ENCODE data around the gene CPHXL2. TPM values are rescaled to one million over a fixed set of nuclear protein-coding genes. Genes with fewer than 3 reads are reported as not detected.
A peak's percentile ranks its signal among the peaks of the same experiment; 100 is the strongest.

Gene CPHXL2
- total RNA-seq, 4 donors from 2014 or later, result not detected

- DNase-seq, result no peak
- no peaks in the 10 kb centered on the region for H3K27me3 ChIP-seq
- peaks cover 6 to 83% (median 29%) of the 10 kb centered on the region in 3 donors for H3K36me3 ChIP-seq
- H3K4me1 ChIP-seq, result peaks cover 4 to 20% (median 8%) of the 10 kb centered on the region in 3 donors
- intact Hi-C loops (cut with DNase I), result no loop called here
- WGBS, 2 donors, result 79 to 96% methylated on average over 3 of the region's 3 CpGs
- no peak overlapping the region for H3K4me3 ChIP-seq
- no peak for TF ChIP-seq CTCF (IDR thresholded peaks at IDR 0.05)
- TF ChIP-seq POLR2A (IDR thresholded peaks at IDR 0.05), result no peak
- no peaks in the 10 kb centered on the region for H3K9me3 ChIP-seq
- H3K27ac ChIP-seq, result peak overlapping the region in 1 of 4 donors; percentile 25
Observed at GRCh38 chr16:75617121-75617520, 59.7 kb downstream of the CPHXL2 start.

- TF ChIP-seq POLR2A (IDR thresholded peaks at IDR 0.05), result no peak
- TF ChIP-seq CTCF (IDR thresholded peaks at IDR 0.05), result no peak
- Histone ChIP-seq H3K4me3 (no peak overlapping the region), H3K27ac (peak overlapping the region in 1 of 4 donors; percentile 25), H3K27me3 (no peaks in the 10 kb centered on the region), H3K9me3 (no peaks in the 10 kb centered on the region), H3K36me3 (peaks cover 6 to 88% (median 33%) of the 10 kb centered on the region in 3 donors), H3K4me1 (peaks cover 0 to 14% (median 3%) of the 10 kb centered on the region in 3 donors)
- intact Hi-C loops (cut with DNase I), result no loop called here
- no peak for DNase-seq
- WGBS, 2 donors, result 75 to 86% methylated on average over 4 of the region's 4 CpGs
Observed at GRCh38 chr16:75616521-75617010, 60.2 kb downstream of the CPHXL2 start.

- H3K4me1 ChIP-seq, result peaks cover 0 to 6% (median 0%) of the 10 kb centered on the region in 3 donors
- TF ChIP-seq POLR2A (IDR thresholded peaks at IDR 0.05) (no peak), CTCF (IDR thresholded peaks at IDR 0.05) (no peak)
- no peaks in the 10 kb centered on the region for H3K9me3 ChIP-seq
- no peaks in the 10 kb centered on the region for H3K27me3 ChIP-seq
- H3K36me3 ChIP-seq, result peaks cover 5 to 98% (median 33%) of the 10 kb centered on the region in 3 donors
- no peak overlapping the region for H3K4me3 ChIP-seq
- WGBS, 2 donors, result 96 to 100% methylated on average over 2 of the region's 2 CpGs
- intact Hi-C loops (cut with DNase I), result no loop called here
- no peak for DNase-seq
- no peak overlapping the region for H3K27ac ChIP-seq
Observed at GRCh38 chr16:75615619-75616018, 61.2 kb downstream of the CPHXL2 start.

GRCh38 chr16:75614066-75614897 is 62.5 kb downstream of the CPHXL2 start:
- H3K27me3 ChIP-seq, result no peaks in the 10 kb centered on the region
- WGBS, 2 donors, result 95 to 98% methylated on average over 4 of the region's 4 CpGs
- no peak for TF ChIP-seq POLR2A (IDR thresholded peaks at IDR 0.05)
- TF ChIP-seq CTCF (IDR thresholded peaks at IDR 0.05), result no peak
- intact Hi-C loops (cut with DNase I), result no loop called here
- H3K4me3 ChIP-seq, result no peak overlapping the region
- no peaks in the 10 kb centered on the region for H3K9me3 ChIP-seq
- peaks cover 0 to 100% (median 37%) of the 10 kb centered on the region in 3 donors for H3K36me3 ChIP-seq
- H3K27ac ChIP-seq, result no peak overlapping the region
- no peaks in the 10 kb centered on the region for H3K4me1 ChIP-seq
- no peak for DNase-seq

Small RNAs within 50 kb of the gene (small RNA-seq; reads per million reads assigned to genes)
- gene RN7SL520P, result 0 reads per million in 4 donors

Other genes starting within 250 kb of the CPHXL2 start
- gene CFDP1, start 243.5 kb downstream of the CPHXL2 start, total RNA-seq, result 10 to 100 TPM; 32.8 to 55.8 (median 45.7) TPM
- 10 to 100 TPM; 11.6 to 19.8 (median 14.6) TPM for gene TMEM170A, start 212.3 kb downstream of the CPHXL2 start, total RNA-seq
- 1 to 10 TPM in 3 of 4 donors, under 1 TPM in 1; 0.97 to 6.9 (median 4.2) TPM for gene CHST6, start 181.6 kb downstream of the CPHXL2 start, total RNA-seq
- under 1 TPM in 1 of 4 donors, not detected in 3; 0.19 TPM for gene CHST5, start 140.9 kb downstream of the CPHXL2 start, total RNA-seq
- 1 to 10 TPM; 1.2 to 4.2 (median 1.9) TPM for gene TMEM231, start 120.8 kb downstream of the CPHXL2 start, total RNA-seq
- gene GABARAPL2, start 110.6 kb downstream of the CPHXL2 start, total RNA-seq, result 10 to 100 TPM; 47.4 to 75.0 (median 65.2) TPM
- 10 to 100 TPM; 17.9 to 35.2 (median 25.3) TPM for gene ADAT1, start 53.7 kb downstream of the CPHXL2 start, total RNA-seq
- gene KARS1, start 29.3 kb downstream of the CPHXL2 start, total RNA-seq, result 100 to 1,000 TPM in 3 of 4 donors, 10 to 100 TPM in 1; 85.7 to 130 (median 123) TPM
- 10 to 100 TPM; 32.8 to 42.3 (median 36.3) TPM for gene TERF2IP, start 29.2 kb downstream of the CPHXL2 start, total RNA-seq
- not detected for gene DUXB, start 24.5 kb upstream of the CPHXL2 start, total RNA-seq
- not detected for gene CPHXL, start 49.5 kb upstream of the CPHXL2 start, total RNA-seq